K562 (cell line): ENCODE data around the gene BCAR3.

Source experiments
- ATF2 ChIP-seq: sonication (generic); formaldehyde crosslinking; IDR thresholded peaks from 2 replicates; pipeline ENCODE4 v1.8.1; 2022; ENCODE audit warnings: missing genetic modification reagents
- BHLHE40 ChIP-seq: IDR thresholded peaks from 2 replicates; pipeline ENCODE4 v1.6.1; 2011; ENCODE audit warnings: low read length, improper control_type of control experiment
- BRD9 ChIP-seq: fragments of 450-650 bp; IDR thresholded peaks from 2 replicates; pipeline ENCODE4 v1.6.1; 2018; ENCODE audit warnings: low read depth; ENCODE audit not compliant: partially characterized antibody
- CTCF ChIP-seq, 3 experiments: IDR thresholded peaks in 2 of 3; conservative IDR thresholded peaks in 1 of 3; 2 replicates each; pipeline ENCODE4 v1.5.1; 2011 to 2012; ENCODE audit warnings: low read length in 3 of 3, mild to moderate bottlenecking in 3 of 3, control low read depth in 2 of 3, improper control_type of control experiment in 1 of 3, inconsistent platforms in 1 of 3, low read depth in 1 of 3, mixed read lengths in 1 of 3, moderate library complexity in 1 of 3; ENCODE audit not compliant: insufficient read depth in 2 of 3
- E2F4 ChIP-seq: sonication (generic); formaldehyde crosslinking; IDR thresholded peaks from 2 replicates; pipeline ENCODE4 v1.8.0; 2022; ENCODE audit warnings: mild to moderate bottlenecking, low read depth, missing genetic modification reagents
- E4F1 ChIP-seq: fragments of 250-450 bp; sonication (Bioruptor Pico); IDR thresholded peaks from 2 replicates; pipeline ENCODE4 v1.5.0; 2021; ENCODE audit warnings: mild to moderate bottlenecking, borderline replicate concordance
- RBBP5 ChIP-seq: fragments of 200-600 bp; sonication (generic); IDR thresholded peaks from 2 replicates; pipeline ENCODE4 v1.6.1; 2012; ENCODE audit warnings: borderline replicate concordance, mild to moderate bottlenecking, low read length, control low read depth, inconsistent platforms; ENCODE audit not compliant: insufficient read depth, poor library complexity, severe bottlenecking
- TBL1XR1 ChIP-seq, 2 experiments: IDR thresholded peaks; 2 replicates each; pipeline ENCODE4 v1.6.1; 2012; ENCODE audit warnings: improper control_type of control experiment in 2 of 2, low read length in 2 of 2, mild to moderate bottlenecking in 1 of 2
- TEAD1 ChIP-seq, 2 experiments: fragments of 450-650 bp in 1 of 2; sonication (generic) in 1 of 2; formaldehyde crosslinking; IDR thresholded peaks; 2 replicates each; pipeline versions ENCODE4 v1.4.0 to v1.8.0; 2020 to 2022; ENCODE audit warnings: mild to moderate bottlenecking in 2 of 2, missing genetic modification reagents in 1 of 2
- ZNF274 ChIP-seq: IDR thresholded peaks from 2 replicates; pipeline ENCODE4 v1.6.1; 2011; ENCODE audit warnings: low read depth, mild to moderate bottlenecking, low read length, moderate library complexity, borderline replicate concordance
- ZNF57 ChIP-seq: fragments of 450-650 bp; formaldehyde crosslinking; IDR thresholded peaks from 2 replicates; pipeline ENCODE4 v1.4.0; 2020; ENCODE audit warnings: mild to moderate bottlenecking, moderate library complexity
- ZNF707 ChIP-seq: fragments of 250-450 bp; sonication (Bioruptor Pico); conservative IDR thresholded peaks from 2 replicates; pipeline ENCODE4 v1.8.0; 2022; ENCODE audit warnings: inconsistent platforms, mild to moderate bottlenecking, moderate library complexity

- TF ChIP-seq RBBP5 = no peak
- no peak for TF ChIP-seq BHLHE40
- no peak for TF ChIP-seq CTCF (IDR thresholded peaks at IDR 0.05 in 2 of 3, conservative IDR thresholded peaks at IDR 0.05 in 1 of 3; ENCODE audit: insufficient read depth in 2 of 3, low read depth in 1 of 3, low read length in 3 of 3)
- no peak for TF ChIP-seq TEAD1 (CRISPR knock-in tag; IDR thresholded peaks at IDR 0.05)
- TF ChIP-seq ZNF57 (CRISPR knock-in tag) = no peak
- TF ChIP-seq ATF2 (CRISPR knock-in tag) = no peak
- TF ChIP-seq E4F1 (CRISPR knock-in tag) = no peak
- TF ChIP-seq ZNF707 (CRISPR knock-in tag) = no peak
- TF ChIP-seq ZNF274 = no peak
- TF ChIP-seq E2F4 = no peak
- no peak for TF ChIP-seq BRD9
- no peak for TF ChIP-seq TBL1XR1 (IDR thresholded peaks at IDR 0.05; ENCODE audit: low read length in 2 of 2)
Observed at GRCh38 chr1:93554883-93555872, 126.5 kb downstream of the BCAR3 start.
